UCSD-AML1 (cell line): ENCODE measurements around the gene DPP3.

ENCODE experiments used
- DNase-seq: peaks from one replicate; lab custom pipeline; 2025; ENCODE audit not compliant: unreplicated experiment; lab: John Stamatoyannopoulos, UW

The DPP3 gene

GRCh38 chr11:66554602-66555001, 74.4 kb downstream of the DPP3 start:
- DNase-seq: no peak

- no peak for DNase-seq
Observed at GRCh38 chr11:66555416-66555815, 75.2 kb downstream of the DPP3 start.

GRCh38 chr11:66556086-66556485, 75.9 kb downstream of the DPP3 start:
- no peak for DNase-seq

- DNase-seq: no peak
Observed at GRCh38 chr11:66557733-66558326, 77.6 kb downstream of the DPP3 start.
